Measurements from ENCODE around the gene LRP1-AS. TPM values are rescaled to one million over a fixed set of nuclear protein-coding genes. Genes with fewer than 3 reads are reported as not detected.

LRP1-AS gene
- total RNA-seq, 4 donors from 2014 or later = not detected

DNA sequence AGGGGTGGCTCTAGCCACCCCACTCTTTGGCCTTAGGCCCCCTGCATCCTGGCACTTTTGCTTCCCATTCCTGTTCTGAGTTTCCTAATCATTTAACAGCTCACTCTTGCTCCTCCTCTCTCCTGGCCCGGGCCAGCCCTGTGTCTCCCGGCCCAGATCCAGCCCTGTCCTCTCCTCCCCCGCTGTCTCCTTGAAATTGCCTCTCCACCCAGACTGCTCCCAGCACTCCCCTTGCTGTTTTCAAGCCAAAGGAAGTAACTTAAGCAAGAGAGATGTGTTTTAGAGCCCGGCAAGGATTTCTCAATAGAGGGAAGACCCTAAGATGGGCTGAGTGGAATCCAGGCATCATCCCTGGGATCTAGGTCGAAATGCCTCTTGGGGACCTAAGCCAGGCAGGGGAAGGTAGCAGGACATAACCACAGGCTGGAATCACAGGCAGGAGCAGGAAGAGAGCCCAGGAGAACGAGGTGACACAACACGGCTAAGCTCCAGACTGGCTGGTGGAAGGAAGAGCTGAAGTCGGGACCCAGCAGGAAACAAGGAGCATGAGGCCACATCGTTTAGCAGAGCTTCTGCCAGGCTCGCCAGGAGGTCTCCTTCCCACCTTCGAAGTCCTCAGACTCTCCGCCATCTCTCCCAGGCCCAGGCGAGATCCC is 2.0 kb upstream of the LRP1-AS start:
- 59% methylated on average over 13 of the region's 13 CpGs for WGBS
- peaks cover 9 to 43% (median 34%) of the 10 kb centered on the region in 4 donors for H3K36me3 ChIP-seq
- no peaks in the 10 kb centered on the region for H3K27me3 ChIP-seq
- peaks cover 80 to 96% (median 95%) of the 10 kb centered on the region in 4 donors for H3K4me1 ChIP-seq
- H3K27ac ChIP-seq (replicated peaks in 1 of 4) = peak overlapping the region; percentile 79 to 89 (median 82)
- H3K9me3 ChIP-seq = no peaks in the 10 kb centered on the region
- peak overlapping the region in 2 of 4 donors; percentile 10 to 23 for H3K4me3 ChIP-seq
- intact Hi-C loops (cut with DNase I) = no loop called here
- TF ChIP-seq POLR2AphosphoS5 (IDR thresholded peaks at IDR 0.05) (peak; percentile 23 to 30), POLR2A (IDR thresholded peaks at IDR 0.05; ENCODE audit: low read depth) (no peak)
- TF ChIP-seq, protein P1, sequence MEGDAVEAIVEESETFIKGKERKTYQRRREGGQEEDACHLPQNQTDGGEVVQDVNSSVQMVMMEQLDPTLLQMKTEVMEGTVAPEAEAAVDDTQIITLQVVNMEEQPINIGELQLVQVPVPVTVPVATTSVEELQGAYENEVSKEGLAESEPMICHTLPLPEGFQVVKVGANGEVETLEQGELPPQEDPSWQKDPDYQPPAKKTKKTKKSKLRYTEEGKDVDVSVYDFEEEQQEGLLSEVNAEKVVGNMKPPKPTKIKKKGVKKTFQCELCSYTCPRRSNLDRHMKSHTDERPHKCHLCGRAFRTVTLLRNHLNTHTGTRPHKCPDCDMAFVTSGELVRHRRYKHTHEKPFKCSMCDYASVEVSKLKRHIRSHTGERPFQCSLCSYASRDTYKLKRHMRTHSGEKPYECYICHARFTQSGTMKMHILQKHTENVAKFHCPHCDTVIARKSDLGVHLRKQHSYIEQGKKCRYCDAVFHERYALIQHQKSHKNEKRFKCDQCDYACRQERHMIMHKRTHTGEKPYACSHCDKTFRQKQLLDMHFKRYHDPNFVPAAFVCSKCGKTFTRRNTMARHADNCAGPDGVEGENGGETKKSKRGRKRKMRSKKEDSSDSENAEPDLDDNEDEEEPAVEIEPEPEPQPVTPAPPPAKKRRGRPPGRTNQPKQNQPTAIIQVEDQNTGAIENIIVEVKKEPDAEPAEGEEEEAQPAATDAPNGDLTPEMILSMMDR (IDR thresholded peaks at IDR 0.05) = no peak
- no peak for DNase-seq (ENCODE audit: extremely low spot score)

DNA sequence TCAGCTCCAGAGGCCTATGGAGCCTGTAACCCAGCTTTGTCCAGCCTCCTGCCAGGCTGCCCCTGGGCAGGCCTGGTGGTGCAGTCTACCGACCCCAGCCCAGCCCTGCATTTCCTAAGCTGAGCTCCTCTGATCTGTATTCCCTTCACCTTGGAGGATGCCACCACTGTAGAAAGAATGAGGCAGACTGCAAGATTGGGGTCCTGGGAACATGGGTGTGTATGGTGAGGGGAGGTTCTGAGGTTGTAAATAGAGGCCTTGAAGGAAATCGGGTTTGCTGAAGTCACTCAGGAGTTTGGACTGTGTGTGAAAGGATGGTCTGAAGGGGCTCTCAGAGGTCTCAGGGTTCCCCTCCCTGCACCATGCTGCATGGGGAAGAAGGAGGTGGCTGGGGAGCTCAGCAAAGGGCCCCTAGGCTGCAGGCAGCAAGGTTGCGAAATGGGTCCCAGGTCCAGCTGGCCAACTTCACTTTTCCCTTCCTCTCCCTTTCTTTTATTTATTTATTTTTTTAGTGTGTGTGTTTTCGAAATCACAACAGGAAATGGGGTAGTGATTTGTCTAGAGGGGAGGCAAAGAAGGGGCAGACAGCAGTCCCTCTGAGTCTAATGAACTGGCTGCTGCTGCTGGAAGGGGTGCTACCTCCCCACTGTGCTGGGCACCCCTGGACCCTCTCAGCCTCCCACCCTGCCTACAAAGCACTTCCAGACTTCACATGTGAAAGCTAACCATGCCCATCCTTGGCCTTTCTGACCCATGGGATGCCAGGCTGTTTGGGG is 1.2 kb upstream of the LRP1-AS start:
- Histone ChIP-seq H3K4me3 (peak overlapping the region in 2 of 4 donors; percentile 10 to 23), H3K9me3 (no peaks in the 10 kb centered on the region), H3K4me1 (peaks cover 80 to 90% (median 89%) of the 10 kb centered on the region in 4 donors), H3K36me3 (peaks cover 9 to 43% (median 35%) of the 10 kb centered on the region in 4 donors), H3K27ac (replicated peaks in 1 of 4) (peak overlapping the region; percentile 79 to 89 (median 82)), H3K27me3 (no peaks in the 10 kb centered on the region)
- WGBS = 54% methylated on average over 4 of the region's 4 CpGs
- no peak for DNase-seq (ENCODE audit: extremely low spot score)
- TF ChIP-seq POLR2AphosphoS5 (IDR thresholded peaks at IDR 0.05) (peak in 1 of 2 donors; percentile 32), EP300 (IDR thresholded peaks at IDR 0.05) (no peak), POLR2A (IDR thresholded peaks at IDR 0.05; ENCODE audit: low read depth) (no peak)
- TF ChIP-seq, protein P1 (IDR thresholded peaks at IDR 0.05) = no peak
- intact Hi-C loops (cut with DNase I) = no loop called here

DNA sequence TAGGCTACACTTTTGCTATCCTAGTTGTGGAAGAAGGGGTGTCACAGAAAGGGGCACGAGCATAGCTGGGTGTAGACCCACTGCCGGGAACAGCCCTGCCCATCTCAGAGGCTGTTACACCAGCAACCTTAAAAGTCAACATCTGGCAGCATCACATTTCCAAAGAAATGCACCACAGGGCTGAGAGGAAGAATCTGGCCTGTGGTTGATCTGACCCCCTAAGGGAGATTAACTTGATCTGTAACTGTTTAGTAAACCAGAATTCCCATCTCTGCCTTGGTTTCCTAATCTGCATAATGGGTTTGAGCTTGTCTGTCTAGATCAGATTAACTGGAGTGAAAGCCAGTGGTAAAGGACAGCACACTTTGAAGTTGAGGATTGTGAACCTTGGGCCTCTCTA is 1.3 kb downstream of the LRP1-AS start:
- H3K27me3 ChIP-seq = no peaks in the 10 kb centered on the region
- no CpG with 5 or more reads among the region's 2 CpGs for WGBS
- intact Hi-C loops (cut with DNase I) = no loop called here
- no peak for DNase-seq (ENCODE audit: extremely low spot score)
- H3K27ac ChIP-seq (replicated peaks in 1 of 4) = peak overlapping the region; percentile 57 to 89 (median 81)
- H3K4me3 ChIP-seq = no peak overlapping the region
- TF ChIP-seq, protein P1 (IDR thresholded peaks at IDR 0.05) = no peak
- TF ChIP-seq POLR2AphosphoS5 (IDR thresholded peaks at IDR 0.05) (no peak), POLR2A (IDR thresholded peaks at IDR 0.05; ENCODE audit: low read depth) (no peak), EP300 (IDR thresholded peaks at IDR 0.05) (no peak)
- H3K9me3 ChIP-seq = no peaks in the 10 kb centered on the region
- H3K4me1 ChIP-seq = peaks cover 60 to 91% (median 87%) of the 10 kb centered on the region in 4 donors
- peaks cover 26 to 69% (median 59%) of the 10 kb centered on the region in 4 donors for H3K36me3 ChIP-seq

DNA sequence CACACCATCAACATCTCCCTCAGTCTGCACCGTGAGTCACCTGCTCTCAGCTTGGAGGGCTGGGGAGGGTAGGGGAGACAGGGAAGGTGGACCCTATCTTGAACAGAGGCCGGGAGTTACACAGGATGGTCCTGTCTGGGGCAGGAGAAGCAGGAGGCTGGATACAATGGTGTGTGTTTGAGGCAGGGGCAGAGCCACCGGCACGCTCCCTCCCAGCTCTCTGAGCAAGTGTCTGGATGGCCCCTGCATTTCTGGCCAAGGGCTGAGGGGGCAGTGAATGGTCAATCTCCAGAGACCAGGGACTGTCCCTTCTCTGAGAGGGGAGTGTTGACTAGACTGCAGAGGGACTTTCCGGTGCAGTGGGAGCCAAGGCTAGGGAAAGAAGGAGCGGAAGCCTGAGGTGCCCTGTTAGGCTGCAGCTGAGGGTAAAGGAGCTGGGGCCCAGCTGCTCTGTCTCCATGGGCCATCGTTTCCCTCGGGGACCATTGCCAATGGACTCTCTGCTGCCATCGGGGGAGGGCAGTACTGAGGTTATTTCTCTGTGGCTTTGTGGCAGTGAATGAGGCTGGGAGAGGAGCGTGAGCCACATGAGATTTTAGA is 1.9 kb downstream of the LRP1-AS start:
- Histone ChIP-seq H3K36me3 (peaks cover 26 to 73% (median 65%) of the 10 kb centered on the region in 4 donors), H3K4me1 (peaks cover 55 to 86% (median 82%) of the 10 kb centered on the region in 4 donors), H3K27ac (replicated peaks in 1 of 4) (peak overlapping the region; percentile 57 to 89 (median 81)), H3K27me3 (no peaks in the 10 kb centered on the region), H3K9me3 (no peaks in the 10 kb centered on the region), H3K4me3 (no peak overlapping the region)
- TF ChIP-seq EP300 (IDR thresholded peaks at IDR 0.05) (no peak), POLR2A (IDR thresholded peaks at IDR 0.05; ENCODE audit: low read depth) (no peak), POLR2AphosphoS5 (IDR thresholded peaks at IDR 0.05) (no peak)
- TF ChIP-seq, protein P1 (IDR thresholded peaks at IDR 0.05) = no peak
- intact Hi-C loops (cut with DNase I) = no loop called here
- DNase-seq (ENCODE audit: extremely low spot score) = no peak
- 56% methylated on average over 10 of the region's 10 CpGs for WGBS
